Activated CD4-positive, alpha-beta T cell treated with anti-CD3 and anti-CD28 coated beads, Interleukin-2, Interleukin-4, amounts not matched to agents 100 ng/mL and 50 ng/mL, durations not matched to agents 16 hours and 8 hours (primary cell): Measurements from ENCODE around the gene EYA4.

Experiments
- DNase-seq: peaks from one replicate; pipeline ENCODE4 v3.0.0-alpha.2; 2020; ENCODE audit warnings: low spot score

EYA4 gene

GRCh38 chr6:133404151-133404550, 163.0 kb downstream of the EYA4 start:
- DNase-seq = no peak

- DNase-seq = no peak
Measured at GRCh38 chr6:133404728-133405127, 163.6 kb downstream of the EYA4 start.

GRCh38 chr6:133407320-133408100, 166.4 kb downstream of the EYA4 start:
- no peak for DNase-seq

- DNase-seq = no peak
Measured at GRCh38 chr6:133408132-133408531, 167.0 kb downstream of the EYA4 start.

- DNase-seq = no peak
Measured at GRCh38 chr6:133408543-133408942, 167.4 kb downstream of the EYA4 start.

GRCh38 chr6:133410638-133411435, 169.7 kb downstream of the EYA4 start:
- DNase-seq = no peak

- DNase-seq = no peak
Measured at GRCh38 chr6:133411757-133412156, 170.6 kb downstream of the EYA4 start.

GRCh38 chr6:133415262-133415661, 174.1 kb downstream of the EYA4 start:
- no peak for DNase-seq

DNA sequence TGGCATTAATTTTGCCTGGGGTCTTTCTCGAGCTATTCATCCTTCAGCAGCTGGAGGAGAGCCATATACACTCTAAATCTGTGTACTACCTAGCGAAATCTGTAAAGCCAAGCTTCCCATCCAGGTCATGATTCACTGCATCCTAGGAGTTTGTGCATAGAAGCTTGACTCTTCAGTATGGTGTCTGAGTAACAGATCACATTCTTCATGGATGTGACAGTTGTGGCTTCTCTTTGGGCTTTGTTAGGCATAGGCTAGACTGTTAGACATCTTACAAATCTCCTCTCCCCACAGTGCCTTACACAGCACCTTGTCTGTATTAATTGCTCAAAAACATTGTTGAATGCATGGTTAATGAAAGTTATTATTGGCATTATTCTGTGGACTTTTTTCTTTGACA, 177.0 kb downstream of the EYA4 start:
- no peak for DNase-seq

DNA sequence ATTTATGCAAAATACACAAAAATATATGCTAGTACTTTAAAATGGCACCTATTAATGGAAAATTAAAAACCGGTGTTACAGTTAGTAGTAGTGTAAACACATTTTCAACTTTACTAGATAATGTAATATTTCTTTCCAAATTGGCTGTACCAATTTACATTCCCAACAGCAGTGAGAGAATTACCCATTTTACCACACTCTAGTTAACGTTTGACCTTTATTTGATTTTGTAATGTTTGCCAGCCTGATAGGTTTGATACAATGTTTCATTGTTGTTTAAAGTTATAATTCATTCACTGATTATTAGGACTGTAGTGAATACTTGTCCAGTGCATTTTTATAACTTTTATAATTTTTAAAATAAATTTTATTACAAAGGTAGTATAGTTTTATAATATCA, 182.1 kb downstream of the EYA4 start:
- no peak for DNase-seq

DNA sequence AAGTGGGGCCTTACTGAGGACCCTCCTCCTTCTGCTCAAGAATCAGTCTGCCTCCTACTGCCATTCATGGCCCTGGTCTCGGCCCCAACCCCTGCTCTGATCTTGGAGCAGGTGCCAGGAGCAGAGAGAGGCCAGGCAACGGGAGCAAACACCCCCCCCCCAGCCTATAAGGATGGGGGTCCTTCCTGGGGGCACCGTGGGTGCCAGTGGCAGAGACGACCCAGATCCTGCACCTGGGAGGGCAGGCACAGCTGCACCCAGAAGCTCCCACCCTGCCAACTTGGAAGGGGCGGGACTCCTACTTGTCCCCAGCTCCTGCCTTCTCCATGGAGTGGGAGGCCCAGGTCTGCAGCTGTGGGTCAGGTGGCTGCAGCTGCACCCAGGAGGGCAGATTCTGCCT, 183.2 kb downstream of the EYA4 start:
- DNase-seq = no peak

DNA sequence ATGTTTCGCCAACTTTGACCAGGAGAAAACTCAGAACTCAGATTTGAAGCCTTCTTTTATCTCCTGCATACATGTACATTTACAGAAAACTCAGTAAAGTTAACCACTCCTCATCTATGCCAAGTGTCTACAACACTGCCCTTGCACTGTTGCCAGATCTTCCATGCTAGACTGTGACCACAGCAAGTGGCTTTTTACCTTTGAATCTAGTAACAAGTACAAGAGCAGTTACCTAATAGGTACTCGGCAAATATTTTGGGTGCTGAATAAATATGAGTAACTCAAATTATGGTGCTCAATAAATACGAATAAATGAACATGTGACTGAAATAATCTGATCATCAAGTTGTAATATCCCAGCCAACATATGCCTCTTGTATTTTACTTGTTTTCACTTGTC, 184.9 kb downstream of the EYA4 start:
- DNase-seq = no peak

DNA sequence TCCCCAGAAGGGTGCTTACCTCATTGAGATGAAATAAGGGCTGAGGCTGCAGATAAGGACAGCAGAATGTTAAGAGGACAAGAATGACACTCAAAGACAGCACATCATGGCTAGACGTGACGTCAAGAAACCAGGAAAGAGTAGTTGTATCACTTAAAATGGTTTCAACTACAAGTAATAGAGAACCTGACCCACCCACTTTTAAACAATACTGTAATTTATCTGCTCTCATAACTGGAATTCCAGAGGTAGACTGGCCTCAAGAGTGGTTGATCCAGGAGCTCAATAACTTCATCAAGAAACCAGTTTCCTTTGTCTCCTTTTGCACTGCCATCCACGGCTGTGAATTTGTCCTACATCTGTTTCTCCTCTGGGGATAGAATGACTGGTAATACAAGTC, 187.1 kb downstream of the EYA4 start:
- DNase-seq = no peak

DNA sequence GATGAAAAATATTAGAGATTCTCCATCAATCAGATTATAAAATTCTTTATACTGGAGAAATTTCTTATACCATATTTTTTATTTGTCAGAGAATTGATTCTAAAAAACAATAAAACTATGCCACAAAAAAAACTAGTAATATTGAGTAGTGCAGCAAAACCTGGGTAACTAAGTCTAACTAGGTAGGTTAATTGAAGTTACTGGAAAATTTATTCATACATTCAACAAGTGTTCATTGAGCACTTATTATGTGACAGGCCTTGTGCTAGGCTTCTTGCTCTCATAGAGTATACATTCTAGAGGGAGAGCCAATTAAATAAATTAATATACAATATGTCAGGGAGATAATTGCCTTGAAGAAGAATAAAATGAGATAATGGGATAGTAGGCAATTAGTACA, 189.4 kb downstream of the EYA4 start:
- DNase-seq = no peak

DNA sequence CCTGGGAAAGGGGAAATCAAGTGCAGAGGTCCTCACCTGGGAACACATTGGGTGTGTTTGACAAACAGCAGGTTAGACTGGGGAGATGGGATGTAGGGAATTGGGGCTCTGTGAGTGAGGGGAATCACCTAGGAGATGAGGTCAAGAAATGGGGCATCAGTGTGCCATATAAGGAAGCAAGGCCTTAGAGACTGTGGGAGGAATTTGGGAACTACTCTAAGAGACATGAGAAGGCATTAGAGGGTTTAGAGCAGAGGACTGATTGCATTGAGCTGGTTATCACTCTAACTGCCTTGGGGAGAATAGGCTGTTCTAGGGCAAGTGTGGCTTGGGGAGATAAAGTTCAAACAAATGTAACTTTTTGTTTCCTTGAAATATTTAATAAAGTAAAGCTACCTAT, 189.9 kb downstream of the EYA4 start:
- DNase-seq = no peak

DNA sequence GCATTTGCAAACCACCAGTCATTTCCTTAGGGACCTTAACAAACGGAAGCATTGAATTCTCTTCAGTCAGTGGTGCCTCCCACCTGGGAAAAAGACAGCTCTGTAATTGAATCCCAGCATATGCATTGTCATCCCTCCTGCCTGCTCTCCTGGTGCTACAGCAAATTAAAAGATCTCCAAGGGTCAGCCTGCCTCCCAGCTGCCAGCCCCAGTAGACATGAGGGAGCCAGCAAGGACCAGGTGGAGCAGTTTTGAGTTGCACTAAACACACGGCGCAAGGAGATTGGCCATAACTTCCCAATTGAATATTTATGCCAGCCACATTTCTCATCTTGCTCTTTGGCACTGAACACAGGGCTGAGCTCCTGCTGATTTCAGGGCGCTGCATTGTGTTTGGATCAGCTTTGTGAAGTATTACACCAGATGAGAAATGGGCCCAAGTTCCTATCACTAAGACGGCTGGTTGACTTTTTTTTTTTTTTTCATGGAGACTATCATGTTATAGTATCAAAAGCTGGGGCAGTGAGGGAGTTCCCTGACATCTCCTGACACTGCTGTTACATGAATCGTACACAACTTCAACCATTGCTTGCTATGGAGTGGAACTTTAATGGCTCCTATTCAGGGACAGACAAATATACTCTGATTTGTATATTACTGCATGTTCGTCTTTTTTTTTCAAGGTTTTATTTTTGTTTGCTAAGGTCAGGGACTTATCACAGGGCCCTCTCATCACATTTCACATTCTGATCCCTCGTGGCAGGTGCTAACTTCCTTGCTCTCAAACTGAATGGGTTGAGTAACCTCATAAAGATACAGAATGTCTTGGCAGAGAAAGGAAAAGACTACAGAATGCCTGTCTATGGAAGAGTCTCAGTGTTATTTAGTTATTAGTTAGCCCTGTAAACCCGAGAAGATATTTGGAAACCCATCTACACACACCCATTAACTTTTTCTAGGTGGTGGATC, 191.1 kb downstream of the EYA4 start:
- no peak for DNase-seq

DNA sequence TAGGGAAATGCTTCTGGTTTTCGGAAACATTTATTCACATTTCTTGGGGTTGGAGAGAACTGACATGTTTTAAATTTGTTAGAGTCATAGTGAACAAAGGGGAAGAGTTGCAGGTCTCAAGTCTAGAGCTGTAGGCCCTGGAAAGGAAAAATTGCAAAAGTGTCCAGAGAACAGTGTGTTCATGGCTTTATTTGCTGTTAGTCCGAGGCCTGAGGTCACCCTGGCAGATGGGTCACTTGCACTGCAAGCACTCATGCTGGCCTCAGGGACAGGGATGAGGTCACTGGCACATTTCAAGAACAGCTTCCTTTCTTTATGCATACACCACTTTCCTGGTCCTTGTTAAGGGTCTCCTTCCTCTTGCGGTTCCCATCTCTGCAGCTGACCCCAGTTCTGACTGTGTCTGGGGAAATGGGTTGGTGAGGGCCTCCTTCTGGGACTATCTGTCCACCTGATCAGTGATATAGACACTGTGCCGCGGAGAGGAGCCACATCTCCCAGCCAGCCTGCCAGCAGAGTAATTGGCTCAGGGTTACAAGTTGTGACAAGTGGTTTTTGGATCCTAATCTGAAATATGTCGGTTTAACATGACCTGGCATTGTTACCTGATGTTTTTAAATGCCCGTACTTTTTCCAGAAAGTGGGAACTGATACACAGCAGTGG, 194.0 kb downstream of the EYA4 start:
- no peak for DNase-seq

DNA sequence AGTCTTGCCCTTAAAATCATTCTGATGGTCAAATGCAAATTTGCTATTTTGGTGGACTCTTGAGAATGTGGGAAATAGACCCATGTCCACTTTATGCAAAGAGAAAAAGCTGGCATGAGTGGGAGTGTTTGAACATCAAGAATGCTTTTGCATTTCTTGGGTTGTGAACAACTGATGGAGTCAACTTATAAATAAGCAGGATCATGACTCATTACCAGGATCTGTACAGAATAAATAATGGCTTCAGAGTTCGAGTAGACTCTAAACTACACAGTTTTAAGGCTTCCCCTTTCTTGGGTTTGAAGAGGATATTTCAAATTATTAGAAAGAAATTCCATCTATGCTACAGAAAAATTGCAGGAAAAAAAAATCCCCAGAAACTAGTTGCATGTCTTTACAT, 195.5 kb downstream of the EYA4 start:
- no peak for DNase-seq

DNA sequence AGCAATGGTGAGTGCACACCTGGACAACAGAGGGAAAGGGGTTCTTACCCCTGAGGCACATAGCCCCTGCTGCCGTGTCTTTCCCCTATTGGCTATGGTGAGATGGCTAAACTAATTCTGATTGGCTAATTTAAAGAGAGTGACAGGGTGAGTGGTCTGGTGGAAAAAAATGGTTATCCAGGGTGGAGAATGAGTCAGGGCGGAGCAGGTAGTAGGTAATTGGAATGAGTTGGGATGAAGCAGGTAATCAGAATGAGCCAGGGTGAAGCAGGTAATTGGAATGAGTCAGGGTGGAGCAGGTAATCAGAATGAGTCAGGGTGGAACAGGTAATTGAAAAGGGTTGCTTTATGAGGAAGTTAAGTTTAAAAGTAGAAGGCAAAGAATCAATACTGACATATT, 200.3 kb downstream of the EYA4 start:
- DNase-seq = no peak

- DNase-seq = no peak
Measured at GRCh38 chr6:133446789-133447188, 205.6 kb downstream of the EYA4 start.

GRCh38 chr6:133447924-133448323, 206.8 kb downstream of the EYA4 start:
- DNase-seq = no peak

GRCh38 chr6:133456439-133456838, 215.3 kb downstream of the EYA4 start:
- no peak for DNase-seq
